Kasumi-1 (cell line): ENCODE data around the gene SENP1.
"Not testable (repeated sequence)": the region's sequence is repeated elsewhere in the genome, so short reads cannot be mapped to it uniquely, and the experiment has no call there.

Source experiments
- DNase-seq, 2 experiments: peaks; one replicate each; lab custom pipeline; 2025; lab: John Stamatoyannopoulos, UW

Gene SENP1

DNA sequence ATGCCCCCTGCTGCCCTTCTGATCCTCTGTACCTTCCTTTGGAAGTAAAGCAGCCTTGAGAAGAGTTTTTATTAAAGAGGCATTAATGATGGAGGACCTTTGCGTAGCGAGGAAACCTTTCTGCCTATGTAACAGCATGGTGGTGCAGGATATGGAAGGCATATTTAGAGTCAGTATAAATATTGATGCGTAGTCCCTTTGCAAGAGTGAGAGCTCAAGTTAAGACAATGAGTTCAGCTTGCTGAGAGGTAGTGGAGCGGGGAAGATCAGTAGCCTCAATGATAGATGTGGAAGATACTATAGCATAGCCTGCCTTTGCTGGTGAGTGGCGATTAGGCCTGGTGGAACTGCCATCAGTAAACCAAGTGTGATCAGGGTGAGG is 5.4 kb upstream of the SENP1 start:
- not testable (repeated sequence) for DNase-seq

DNA sequence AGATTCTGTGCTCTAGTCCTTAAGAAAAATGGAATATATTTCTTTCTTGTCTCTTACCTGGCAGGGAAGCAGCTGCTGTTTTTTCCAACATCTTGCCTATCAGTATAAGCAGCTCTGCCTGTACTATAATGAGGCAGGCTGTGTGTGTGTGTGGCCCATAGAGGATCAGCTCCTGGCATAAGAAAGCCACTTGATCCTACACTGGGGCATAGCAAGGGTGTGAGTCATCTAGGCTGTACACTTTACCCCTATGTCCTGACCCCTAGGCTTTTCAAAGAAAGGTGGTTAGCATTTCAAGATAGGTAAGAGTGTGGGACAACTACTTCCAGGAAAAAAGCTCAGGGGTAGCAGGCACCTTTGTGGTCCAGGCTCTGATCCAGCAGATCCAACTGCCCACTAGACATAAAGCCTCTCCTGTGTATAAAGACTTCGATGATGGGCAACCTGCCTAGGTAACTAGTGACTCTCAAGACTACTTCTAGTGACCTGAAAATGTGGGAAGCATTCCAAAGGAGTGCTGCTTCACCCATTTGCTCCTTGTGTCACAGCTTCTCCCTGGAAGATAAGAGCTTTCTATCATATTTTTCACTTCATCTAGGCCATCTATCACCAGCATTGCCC is 4.9 kb upstream of the SENP1 start:
- no peak for DNase-seq

DNA sequence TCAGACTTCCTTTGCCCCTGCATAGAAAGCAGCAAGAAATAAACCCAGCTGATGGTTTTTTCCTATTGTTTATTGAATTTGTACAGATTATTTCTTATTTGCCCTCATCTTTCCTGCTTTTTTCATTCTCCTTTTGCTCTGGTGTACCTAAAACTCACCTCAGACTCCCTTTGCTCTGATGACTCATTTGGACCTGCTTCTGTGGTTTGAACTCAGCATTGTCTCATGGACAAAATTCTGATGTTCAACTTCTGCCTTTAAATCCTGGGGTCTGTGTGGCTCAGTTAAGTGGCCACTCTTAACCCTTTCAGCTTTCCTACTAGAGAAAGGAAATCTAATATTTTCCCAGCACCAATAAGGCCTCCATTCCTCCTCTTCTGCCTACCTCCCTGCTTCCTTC is 3.5 kb upstream of the SENP1 start:
- DNase-seq, result no peak

DNA sequence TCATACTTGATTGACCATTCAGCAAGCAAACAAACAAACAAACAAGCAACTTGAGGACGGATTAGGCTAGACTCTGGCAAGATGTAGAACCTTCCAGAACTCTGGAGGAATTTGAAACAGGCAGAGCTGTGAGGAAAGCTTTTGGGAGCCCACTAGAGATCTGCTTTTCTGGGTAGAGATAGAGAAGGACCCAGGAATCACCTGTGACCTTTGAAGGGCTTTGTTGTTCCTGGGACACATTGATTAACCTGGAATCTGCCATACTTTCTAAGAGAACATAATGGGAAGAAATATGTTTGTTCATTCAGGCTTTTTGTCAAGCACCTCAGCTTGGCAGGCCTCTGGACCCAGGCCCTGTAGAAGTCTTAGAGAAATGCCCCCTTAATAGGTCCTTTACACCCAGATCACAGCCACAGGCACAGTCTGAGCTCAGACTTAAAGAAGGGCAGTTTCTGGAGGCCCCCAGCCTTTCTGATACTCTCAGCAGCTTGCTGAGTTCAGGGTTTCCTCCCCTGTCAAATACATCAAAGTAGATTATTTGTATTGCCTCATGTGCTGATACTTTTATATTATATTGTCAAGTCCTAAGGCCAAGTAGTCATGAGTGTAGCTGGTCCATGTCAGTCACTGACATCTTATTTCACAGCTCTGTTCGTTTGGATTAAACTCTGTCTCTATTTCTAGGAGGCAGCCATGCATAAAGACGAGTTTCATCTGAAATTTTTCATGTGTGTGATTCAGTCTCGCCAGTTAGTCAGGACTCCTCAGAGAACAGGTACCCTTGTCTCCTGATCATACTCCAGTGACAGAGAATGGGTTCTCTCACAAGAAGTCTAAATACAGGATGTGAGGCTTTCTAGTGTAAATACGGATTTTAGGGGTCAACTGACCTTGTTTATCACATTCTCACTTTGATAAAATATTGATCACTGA is 1.1 kb upstream of the SENP1 start:
- DNase-seq, result no peak

DNA sequence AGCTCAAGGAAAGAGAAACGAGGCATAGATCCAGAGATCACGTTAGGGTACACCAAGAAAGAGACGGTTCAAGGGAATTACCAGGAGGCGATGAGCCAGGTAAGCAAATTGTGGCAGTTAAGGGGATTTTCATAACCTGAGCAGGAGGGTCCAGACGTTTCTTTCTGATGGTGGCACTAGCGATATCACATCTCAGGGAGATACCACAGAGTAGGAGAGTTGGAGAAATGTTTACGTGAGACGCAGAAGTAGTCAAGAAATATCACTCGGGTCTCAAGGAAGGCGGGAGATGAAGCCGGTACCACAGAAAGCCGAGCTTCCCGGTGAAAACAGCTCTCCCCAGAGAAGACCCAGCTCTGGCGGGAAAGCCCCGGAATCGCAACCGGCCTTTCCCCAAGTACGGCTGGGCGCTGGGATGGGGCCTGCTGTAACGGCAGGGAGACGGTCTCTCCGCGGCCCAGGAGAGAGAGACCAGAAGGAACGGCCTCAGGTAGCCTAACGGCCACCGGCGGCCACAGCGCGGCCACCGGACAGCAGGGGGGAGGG is 485 bp downstream of the SENP1 start:
- peak; percentile 20 to 25 for DNase-seq

DNA sequence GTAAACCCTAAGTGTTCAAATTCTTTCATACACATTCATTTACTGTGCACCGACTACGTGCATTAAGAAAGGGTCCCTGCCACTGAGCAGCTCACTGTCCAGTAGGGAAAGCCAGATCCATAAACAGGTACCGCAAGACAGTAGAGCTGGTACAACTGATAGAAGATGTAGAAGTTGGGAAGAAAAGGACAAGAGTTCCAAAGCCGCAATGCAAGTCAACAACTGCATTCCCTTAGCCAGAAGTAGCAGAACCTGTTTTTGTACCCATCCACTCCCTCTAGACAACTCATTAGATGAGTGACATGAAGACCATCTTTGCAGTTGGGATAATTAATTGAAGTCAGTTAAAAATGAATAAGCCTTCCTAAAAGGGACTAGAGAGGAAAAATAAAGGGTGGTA is 1.3 kb downstream of the SENP1 start:
- peak in 1 of 2 experiments; percentile 2 for DNase-seq

DNA sequence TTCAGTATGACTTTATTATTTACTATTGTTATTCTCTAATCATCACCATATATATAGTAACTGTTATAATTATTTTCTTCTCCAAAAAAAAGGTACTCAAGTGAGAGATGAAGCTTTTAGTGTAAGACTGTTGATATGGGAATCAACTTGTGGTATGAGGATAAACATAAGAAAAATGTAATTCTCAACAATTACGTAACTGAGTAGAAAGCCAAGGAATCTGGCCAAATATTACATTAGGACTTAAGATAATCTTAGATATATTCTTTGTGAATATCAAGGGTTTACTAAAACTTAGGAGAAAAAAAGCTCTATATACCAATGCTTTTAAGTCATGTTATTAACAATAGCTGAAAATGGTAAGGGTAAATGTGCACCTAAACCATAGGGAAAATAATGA is 13.3 kb downstream of the SENP1 start:
- DNase-seq, result no peak

DNA sequence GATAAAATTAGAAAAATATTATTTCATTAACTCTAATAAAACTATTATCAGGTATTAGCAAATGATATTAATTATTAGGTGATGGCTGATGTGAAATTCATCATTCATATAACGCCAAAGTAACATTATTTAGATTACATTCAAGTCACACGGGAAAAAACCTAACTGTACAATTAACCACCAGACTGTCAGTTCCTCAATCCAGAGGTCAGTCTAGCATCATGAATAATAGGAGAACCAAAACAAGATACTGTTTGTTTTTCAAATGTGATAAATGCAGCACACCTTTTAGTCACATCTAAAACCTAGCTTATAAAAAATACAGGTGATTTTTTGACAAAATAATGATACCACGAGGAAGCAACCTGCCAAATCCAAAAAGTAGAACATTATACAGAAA is 19.6 kb downstream of the SENP1 start:
- DNase-seq, result no peak

DNA sequence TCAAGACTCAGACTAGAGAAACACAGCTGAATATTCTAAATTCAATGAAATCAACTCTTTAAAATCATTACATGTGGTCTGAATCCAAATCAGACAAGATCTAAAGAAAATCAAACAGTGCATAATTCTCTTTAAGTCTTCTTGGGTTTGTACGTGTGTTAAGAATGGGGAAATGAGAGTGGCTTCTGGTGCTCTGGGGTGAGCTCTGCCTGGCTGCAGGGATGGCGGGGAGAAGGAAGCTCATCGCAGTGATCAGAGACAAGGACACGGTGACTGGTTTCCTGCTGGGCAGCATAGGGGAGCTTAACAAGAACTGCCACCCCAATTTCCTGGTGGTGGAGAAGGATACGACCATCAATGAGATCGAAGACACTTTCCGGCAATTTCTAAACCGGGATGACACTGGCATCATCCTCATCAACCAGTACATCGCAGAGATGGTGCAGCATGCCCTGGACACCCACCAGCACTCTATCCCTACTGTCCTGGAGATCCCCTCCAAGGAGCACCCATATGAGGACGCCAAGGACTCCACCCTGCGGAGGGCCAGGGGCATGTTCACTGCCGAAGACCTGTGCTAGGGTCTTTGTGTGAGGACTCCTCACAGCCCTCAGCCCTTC is 20.9 kb downstream of the SENP1 start:
- DNase-seq, result no peak

DNA sequence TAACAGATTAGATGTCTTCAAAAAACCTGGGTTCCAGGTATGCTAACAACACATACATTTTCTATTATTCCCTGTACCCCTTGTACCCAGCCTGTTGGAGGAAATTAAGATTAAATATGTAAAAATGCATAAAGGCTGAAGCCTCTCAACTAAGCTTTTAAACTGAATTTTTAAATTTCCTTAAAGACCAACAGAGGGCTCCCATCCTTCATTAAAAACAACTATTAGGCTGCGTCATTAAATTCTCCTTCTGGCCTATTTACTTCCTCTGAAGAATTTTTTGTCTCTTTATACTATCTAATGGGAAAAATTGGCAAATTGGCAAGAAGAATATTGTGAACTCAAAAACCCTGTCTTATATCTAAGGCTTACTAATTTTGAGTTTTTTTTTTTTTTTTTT is 21.8 kb downstream of the SENP1 start:
- DNase-seq, result peak in 1 of 2 experiments; percentile 45

DNA sequence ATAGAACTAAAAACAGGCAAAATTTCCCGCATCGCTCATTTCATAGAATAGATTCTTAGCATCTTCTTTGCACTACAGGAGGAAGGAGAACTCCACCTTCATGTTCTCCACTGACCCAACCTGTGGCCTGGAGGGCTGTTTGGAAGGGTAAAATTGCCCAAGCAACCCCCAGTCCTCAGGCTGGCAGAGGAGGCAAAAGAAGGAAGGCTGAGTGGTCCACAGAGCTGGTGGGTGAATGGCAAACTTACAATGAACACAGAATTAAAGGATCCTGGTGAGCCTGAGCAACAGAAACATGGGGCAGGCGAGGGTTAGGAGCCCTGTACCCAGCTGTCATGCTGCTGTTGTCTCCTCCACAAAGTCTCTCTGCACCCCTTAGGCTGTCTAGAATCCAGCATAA is 25.1 kb downstream of the SENP1 start:
- no peak for DNase-seq

DNA sequence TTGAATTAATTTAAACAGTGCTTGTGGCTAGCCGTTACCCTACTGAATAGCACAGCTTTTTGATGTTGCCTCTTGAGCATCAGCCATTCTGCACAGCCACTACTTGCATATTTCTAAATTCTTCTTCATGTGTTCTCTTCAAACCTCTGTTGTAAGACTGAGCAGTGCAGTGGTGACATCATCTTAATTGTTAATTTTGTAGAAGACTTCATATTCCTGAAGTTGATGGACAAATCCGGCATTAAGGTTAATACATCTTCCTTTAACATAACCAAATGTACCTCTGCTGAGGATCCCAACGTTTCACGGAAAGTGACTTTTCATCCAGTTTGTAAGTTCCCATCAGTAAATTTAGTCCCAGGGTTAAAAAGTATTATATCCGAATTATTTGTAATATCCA is 25.6 kb downstream of the SENP1 start:
- DNase-seq, result no peak

DNA sequence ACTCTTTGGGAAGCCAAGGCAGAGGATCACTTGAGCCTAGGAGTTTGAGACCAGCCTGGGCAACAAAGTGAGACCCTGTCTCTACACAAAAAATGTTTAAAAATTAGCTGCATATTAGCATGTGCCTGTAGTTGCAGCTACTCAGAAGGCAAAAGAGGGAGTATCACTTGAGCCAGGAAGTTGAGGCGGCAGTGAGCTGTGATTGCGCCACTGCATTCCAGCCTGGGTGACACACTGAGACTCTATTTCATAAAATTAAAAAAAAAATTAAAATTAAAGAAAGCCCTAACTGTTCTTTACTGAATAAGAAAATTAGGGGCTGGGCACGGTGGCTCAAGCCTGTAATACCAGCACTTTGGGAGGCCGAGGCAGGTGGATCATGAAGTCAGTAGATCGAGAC is 27.0 kb downstream of the SENP1 start:
- no peak for DNase-seq

DNA sequence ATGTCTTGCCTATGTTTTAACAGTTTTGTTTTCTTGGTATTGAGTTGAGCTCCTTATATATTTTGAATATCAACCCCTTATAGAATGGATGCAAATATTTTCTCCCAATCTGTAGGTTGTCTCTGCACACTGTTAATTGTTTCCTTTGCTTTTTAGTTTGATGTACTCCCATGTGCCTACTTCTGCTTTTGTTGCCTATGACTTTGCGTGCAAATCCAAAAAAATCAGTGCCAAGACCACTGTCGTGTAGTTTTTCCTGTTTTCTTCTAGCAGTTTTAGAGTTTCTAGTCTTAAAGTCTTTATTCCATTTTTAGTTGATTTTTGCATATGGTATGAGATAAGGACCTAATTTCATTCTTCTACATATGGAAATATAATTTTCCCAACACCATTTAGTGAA is 28.8 kb downstream of the SENP1 start:
- DNase-seq, result no peak

DNA sequence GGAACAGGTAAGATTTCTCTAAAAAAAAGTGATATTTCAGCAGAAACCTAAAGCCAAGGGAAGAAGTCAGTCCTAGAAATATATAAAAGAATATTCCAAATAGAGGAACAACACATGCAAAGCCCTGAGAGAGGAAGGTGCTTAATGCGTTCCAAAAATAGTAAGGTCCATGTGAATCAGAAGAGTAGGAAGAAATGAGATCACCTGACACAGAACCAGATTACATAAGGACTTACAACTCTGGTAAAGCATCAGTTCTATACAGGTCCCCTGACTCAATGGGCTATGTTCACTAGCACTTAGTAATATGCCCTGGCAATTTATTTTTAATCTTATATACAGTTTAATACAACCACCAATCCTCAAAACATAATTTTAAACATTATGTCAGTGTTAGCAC is 30.0 kb downstream of the SENP1 start:
- DNase-seq, result no peak

DNA sequence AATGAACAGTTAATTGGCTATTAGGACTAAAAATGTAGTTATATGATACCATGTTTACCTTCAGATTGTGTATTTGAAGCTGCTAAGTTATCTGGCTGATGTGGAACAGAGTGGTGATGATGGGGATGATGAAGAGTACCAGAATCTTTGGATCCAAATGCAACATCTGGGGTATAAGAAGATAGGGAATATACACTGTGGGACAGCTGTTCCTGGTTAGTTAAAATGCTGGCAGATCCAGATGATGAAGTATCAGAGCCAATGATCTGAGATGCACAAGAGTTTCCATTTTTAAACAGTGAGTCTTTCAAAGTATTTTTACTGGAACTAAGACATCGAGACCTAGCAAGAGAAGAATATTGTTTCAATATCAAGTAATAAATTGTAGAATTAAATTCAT is 31.6 kb downstream of the SENP1 start:
- no peak for DNase-seq

DNA sequence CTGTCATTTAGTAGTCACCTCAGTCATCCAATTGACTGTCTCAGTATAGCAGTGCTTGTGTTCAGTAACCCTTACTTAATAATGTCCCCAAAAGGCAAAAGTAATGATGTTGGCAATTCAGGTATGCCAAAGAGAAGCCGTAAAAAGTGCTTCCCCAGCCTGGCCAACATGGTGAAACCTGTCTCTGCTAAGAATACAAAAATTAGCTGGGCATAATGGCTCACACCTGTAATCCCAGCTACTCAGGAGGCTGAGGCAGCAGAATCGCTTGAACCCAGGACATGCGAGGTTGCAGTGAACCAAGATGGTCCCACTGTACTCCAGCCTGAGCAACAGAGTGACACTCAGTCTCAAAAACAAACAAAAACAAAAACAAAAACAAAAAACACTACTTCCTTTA is 33.6 kb downstream of the SENP1 start:
- no peak for DNase-seq

DNA sequence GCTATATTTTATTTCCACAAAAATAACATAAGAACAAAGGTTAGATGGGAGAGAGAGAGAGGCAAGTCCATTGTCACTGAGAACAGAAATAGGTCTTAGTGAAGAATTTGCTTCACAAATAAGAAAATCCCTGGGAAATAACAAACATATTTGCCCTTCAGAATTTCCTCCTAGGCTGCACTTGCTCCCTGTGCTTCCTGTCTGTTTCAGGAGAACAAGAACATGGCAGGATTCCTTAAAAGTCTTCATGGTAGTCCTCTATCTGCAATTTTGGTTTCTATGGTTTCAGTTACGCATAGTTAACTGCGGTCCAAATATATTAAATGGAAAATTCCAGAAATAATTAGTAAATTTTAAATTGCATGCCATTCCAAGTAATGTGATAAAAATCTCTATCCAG is 34.1 kb downstream of the SENP1 start:
- DNase-seq, result no peak

DNA sequence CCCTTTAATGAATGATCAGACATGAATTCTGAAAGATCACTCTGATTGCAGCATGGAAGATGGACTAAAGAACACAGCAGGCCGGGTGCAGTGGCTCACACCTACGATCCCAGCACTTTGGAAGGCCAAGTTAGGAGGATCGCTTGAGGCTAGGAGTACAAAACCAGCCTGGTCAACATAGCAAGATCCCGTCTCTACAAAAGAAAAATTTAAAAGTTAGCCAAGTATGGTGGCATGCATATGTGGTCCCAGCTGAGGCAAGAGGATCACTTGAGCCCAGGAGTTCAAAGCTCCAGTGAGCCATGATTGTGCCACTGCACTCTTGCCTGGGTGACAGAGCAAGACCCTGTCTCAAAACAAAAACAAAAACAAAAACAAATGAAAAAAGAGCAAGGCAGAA is 35.1 kb downstream of the SENP1 start:
- no peak for DNase-seq

DNA sequence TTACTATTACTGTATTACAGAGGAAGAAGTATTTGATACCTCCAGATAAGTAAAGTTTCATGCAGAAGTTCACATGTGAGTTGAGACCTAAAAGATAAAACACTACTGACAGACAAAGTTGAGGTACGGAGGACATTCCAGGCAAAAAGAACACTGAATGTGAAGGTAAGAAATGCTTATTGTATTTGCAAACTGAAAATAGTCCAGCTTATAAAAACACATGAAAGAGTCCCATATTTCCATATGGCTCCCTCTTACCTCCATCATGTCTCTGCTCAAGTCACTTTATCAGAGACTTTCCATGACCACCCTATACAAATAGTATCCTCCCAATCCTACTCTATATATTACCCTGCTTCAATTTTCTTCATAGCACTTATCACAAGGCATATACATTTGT is 35.8 kb downstream of the SENP1 start:
- no peak for DNase-seq

DNA sequence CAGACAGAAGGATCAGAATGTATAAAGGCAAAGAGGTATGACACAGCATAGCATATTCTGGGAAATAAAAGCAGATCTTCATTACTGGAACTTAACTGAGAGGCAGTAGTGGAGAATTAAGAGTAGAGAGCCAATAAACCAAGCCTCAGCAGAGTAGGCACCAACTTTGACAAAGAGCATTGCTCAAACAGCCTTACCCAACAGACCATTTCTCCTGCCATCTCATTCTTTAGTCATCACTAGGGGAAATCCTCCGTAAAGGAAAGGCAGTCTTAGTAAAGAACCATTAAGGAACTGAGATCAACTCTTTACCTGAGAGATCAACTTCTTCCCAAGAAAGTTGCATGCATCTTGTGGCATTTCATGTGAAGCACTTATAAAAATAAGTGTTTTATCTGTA is 36.6 kb downstream of the SENP1 start:
- DNase-seq, result no peak

DNA sequence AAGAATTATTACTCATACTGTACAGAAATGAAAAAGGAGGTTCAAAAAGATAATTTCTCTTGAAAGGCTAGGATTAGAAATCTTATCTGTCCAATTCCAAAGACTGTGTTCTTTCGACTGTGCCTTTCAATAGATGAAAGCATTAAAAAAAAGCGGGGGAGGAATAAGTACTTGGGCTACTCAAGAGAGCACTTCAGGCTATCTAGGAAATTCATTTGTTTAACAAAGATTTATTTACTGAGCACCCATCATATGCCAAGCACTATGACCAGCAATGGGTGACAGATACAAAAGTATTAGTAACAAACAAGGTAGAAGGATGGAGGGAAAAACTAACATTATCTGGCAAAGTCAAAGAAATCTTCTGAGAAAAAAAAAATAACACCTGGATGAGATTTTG is 37.4 kb downstream of the SENP1 start:
- no peak for DNase-seq
